A673 (cell line): Measurements from ENCODE around the gene LRP1-AS. TPM values are rescaled to one million over a fixed set of nuclear protein-coding genes. Genes with fewer than 3 reads are reported as not detected.
A peak's percentile ranks its signal among the peaks of the same experiment; 100 is the strongest.

Experiments
- BruUV-seq: library from RNA; stranded (reverse); fragments of 400-500 nt; replicated peaks from 2 replicates; lab custom pipeline; 2021; lab: Mats Ljungman, UMichigan
- CTCF ChIA-PET: fragments of 300-600 bp; sonication (Branson Sonifier 250); formaldehyde crosslinking; loops from one replicate; lab custom pipeline; 2022; ENCODE audit warnings: antibody characterized with exemption; lab: Charles Lee
- POLR2A ChIA-PET: fragments of 300-600 bp; sonication (Branson Sonifier 250); formaldehyde crosslinking; loops from one replicate; lab custom pipeline; 2022; ENCODE audit warnings: antibody characterized with exemption; ENCODE audit not compliant: low non-redundant PET; lab: Charles Lee
- DNase-seq: peaks from one replicate; pipeline ENCODE4 v3.0.0-alpha.2; 2015; ENCODE audit warnings: low spot score
- H3K27ac ChIP-seq: fragments of 200-600 bp; sonication (generic); 2 replicates; pipeline ENCODE4 v1.5.1; 2016; ENCODE audit warnings: mixed run types, low read depth, mild to moderate bottlenecking, mixed read lengths, antibody characterized with exemption, low read length; ENCODE audit not compliant: poor library complexity, severe bottlenecking
- H3K27me3 ChIP-seq: fragments of 200-600 bp; sonication (generic); replicated peaks from 2 replicates; pipeline ENCODE4 v1.6.1; 2017; ENCODE audit warnings: mixed run types, low read depth, mild to moderate bottlenecking, mixed read lengths, antibody characterized with exemption, low read length; ENCODE audit not compliant: insufficient read depth, poor library complexity
- H3K36me3 ChIP-seq: fragments of 200-600 bp; sonication (generic); 2 replicates; pipeline ENCODE4 v1.6.1; 2016; ENCODE audit warnings: mixed run types, mild to moderate bottlenecking, mixed read lengths, antibody characterized with exemption, low read length; ENCODE audit not compliant: insufficient read depth, poor library complexity, severe bottlenecking
- H3K4me1 ChIP-seq: fragments of 200-600 bp; sonication (generic); 2 replicates; pipeline ENCODE4 v1.6.1; 2017; ENCODE audit warnings: mixed run types, mild to moderate bottlenecking, mixed read lengths, antibody characterized with exemption, low read length; ENCODE audit not compliant: insufficient read depth, poor library complexity, severe bottlenecking
- H3K4me3 ChIP-seq: fragments of 200-600 bp; sonication (generic); 2 replicates; pipeline ENCODE4 v1.5.1; 2016; ENCODE audit warnings: low read depth, mixed run types, mild to moderate bottlenecking, mixed read lengths, low read length; ENCODE audit not compliant: poor library complexity, severe bottlenecking
- H3K9me3 ChIP-seq: fragments of 200-600 bp; sonication (generic); 2 replicates; pipeline ENCODE4 v1.6.1; 2016; ENCODE audit warnings: mixed run types, low read depth, mild to moderate bottlenecking, mixed read lengths, antibody characterized with exemption, low read length; ENCODE audit not compliant: poor library complexity, severe bottlenecking
- EZH2 ChIP-seq: fragments of 200-600 bp; sonication (generic); IDR thresholded peaks from 2 replicates; pipeline ENCODE4 v1.6.1; 2017; ENCODE audit warnings: borderline replicate concordance, low read depth, mild to moderate bottlenecking, mixed read lengths, antibody characterized with exemption, low read length; ENCODE audit not compliant: poor library complexity, severe bottlenecking
- intact Hi-C: fragments of 100-400 bp; cut with micrococcal nuclease; formaldehyde crosslinking; loops from one replicate; pipeline ENCODE4 v1.10.0; 2022; ENCODE audit not compliant: unreplicated experiment
- total RNA-seq: library from RNA; stranded (reverse); gene quantifications from 2 replicates; pipeline ENCODE4 v1.2.3, GENCODE V29; 2021
- TF ChIP-seq, protein P1 (sequence below): fragments of 300-800, 200-600 bp; sonication (generic); conservative IDR thresholded peaks from 2 replicates; pipeline ENCODE4 v1.5.1; 2017; ENCODE audit warnings: low read depth, mild to moderate bottlenecking, antibody characterized with exemption, low read length, moderate library complexity, mixed read lengths

The LRP1-AS gene
- total RNA-seq, 1 experiment from 2014 or later: not detected

DNA sequence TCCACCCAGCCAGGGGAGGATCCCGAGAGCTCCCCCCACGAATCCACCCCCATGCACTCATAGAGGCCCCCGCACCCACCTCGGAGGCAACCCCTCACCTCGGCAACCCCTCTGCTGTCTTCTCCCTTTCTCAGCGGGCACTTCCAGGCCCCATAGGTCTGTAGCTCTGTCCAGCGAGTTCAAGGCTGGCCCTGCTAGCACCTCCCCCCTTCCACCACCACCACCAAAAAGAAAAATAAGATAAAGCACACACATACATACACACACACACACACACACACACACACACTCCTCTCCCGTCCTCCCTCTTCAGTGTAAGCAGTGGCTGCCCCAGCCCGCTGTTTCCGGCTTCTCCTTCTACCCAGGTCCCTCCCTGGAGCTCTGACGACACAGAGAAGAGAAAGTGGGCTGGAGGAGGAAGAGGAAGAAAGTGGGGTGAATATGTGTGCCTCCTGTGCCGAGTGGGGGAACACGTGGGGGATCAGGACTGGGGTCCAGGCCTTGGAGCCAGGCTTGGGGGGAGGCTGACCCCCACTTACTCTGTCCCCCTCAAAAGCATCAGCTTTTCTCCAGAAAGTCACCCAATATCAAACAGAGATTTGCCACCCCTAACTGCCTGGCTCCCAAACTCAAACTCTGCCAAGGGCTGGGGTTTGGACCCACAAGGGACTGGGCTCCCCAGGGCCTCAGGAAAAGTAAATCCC lies 36.2 kb downstream of the LRP1-AS start, which contains the start of gene STAT6:
Gene STAT6 (minus strand): TSS at position 332 of the 704 bp plus-strand sequence. CDS start 3,084 bp downstream, outside the sequence.
- no peak for TF ChIP-seq EZH2
- TF ChIP-seq, protein P1, sequence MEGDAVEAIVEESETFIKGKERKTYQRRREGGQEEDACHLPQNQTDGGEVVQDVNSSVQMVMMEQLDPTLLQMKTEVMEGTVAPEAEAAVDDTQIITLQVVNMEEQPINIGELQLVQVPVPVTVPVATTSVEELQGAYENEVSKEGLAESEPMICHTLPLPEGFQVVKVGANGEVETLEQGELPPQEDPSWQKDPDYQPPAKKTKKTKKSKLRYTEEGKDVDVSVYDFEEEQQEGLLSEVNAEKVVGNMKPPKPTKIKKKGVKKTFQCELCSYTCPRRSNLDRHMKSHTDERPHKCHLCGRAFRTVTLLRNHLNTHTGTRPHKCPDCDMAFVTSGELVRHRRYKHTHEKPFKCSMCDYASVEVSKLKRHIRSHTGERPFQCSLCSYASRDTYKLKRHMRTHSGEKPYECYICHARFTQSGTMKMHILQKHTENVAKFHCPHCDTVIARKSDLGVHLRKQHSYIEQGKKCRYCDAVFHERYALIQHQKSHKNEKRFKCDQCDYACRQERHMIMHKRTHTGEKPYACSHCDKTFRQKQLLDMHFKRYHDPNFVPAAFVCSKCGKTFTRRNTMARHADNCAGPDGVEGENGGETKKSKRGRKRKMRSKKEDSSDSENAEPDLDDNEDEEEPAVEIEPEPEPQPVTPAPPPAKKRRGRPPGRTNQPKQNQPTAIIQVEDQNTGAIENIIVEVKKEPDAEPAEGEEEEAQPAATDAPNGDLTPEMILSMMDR: no peak; the same call in 1 of the 2 replicates
- CTCF ChIA-PET: interaction anchor here (0.6 to 3.5 kb wide), 19 partner anchors 10 to 475 kb away, joined by 3 to 87 read pairs (median 9); partner anchors contain the start of genes LRP1, NAB2 and ZBTB39
- no peaks in the 10 kb centered on the region for H3K9me3 ChIP-seq
- peaks cover 11% of the 10 kb centered on the region for H3K36me3 ChIP-seq
- H3K27me3 ChIP-seq: no peaks in the 10 kb centered on the region
- H3K4me3 ChIP-seq: peak within 1 kb of the TSS; percentile 51
- POLR2A ChIA-PET: interaction anchor here (0.6 to 1.6 kb wide), 3 partner anchors 17 to 23 kb away, joined by 3 to 9 read pairs (median 8); no protein-coding TSS in a partner anchor
- intact Hi-C loops: loop anchor here (2.0 to 5.0 kb wide), 3 partner anchors 16 to 599 kb away; no protein-coding TSS in a partner anchor
- peaks cover 22% of the 10 kb centered on the region for H3K4me1 ChIP-seq
- no TSS peak for BruUV-seq
- peak; percentile 85 for DNase-seq
- H3K27ac ChIP-seq: peak within 1 kb of the TSS; percentile 90

- Histone ChIP-seq H3K4me3 (peak overlapping the region; percentile 51), H3K9me3 (no peaks in the 10 kb centered on the region), H3K36me3 (peaks cover 19% of the 10 kb centered on the region), H3K27ac (peak overlapping the region; percentile 90), H3K4me1 (peaks cover 22% of the 10 kb centered on the region), H3K27me3 (no peaks in the 10 kb centered on the region)
- peak; percentile 77 for DNase-seq
- POLR2A ChIA-PET: interaction anchor here (0.7 to 1.6 kb wide), 2 partner anchors 16 to 23 kb away, joined by 8 to 9 read pairs; no protein-coding TSS in a partner anchor
- CTCF ChIA-PET: interaction anchor here (0.9 to 3.5 kb wide), 7 partner anchors 10 to 128 kb away, joined by 3 to 87 read pairs (median 9); partner anchors contain the start of gene ZBTB39
- TF ChIP-seq, protein P1: no peak
- no peak for TF ChIP-seq EZH2
- TSS peak; percentile 88 for BruUV-seq
- intact Hi-C loops: loop anchor here (2.0 to 5.0 kb wide), 3 partner anchors 16 to 598 kb away; no protein-coding TSS in a partner anchor
Observed at GRCh38 chr12:57110104-57111030, 37.1 kb downstream of the LRP1-AS start.
